ENCODE measurements around the gene C2orf72.

GRCh38 chr2:231059756-231060155, 22.4 kb downstream of the C2orf72 start:
- no peak for TF ChIP-seq CTCF (conservative IDR thresholded peaks at IDR 0.05 in 1 of 2, IDR thresholded peaks at IDR 0.05 in 1 of 2; ENCODE audit: low read depth in 1 of 2, low read length in 2 of 2)
- TF ChIP-seq EZH2 (IDR thresholded peaks at IDR 0.05; ENCODE audit: low read length, missing control alignments), result no peak

Data from fibroblast of lung (primary cell).